ENCODE data around the gene EFNA5. TPM values are rescaled to one million over a fixed set of nuclear protein-coding genes. Genes with fewer than 3 reads are reported as not detected.

Gene EFNA5
- total RNA-seq, 1 donor from 2014 or later: 38.9 TPM

GRCh38 chr5:107451028-107451427 lies 219.7 kb downstream of the EFNA5 start:
- Mint-ChIP-seq H3K27ac (ENCODE audit: unreplicated experiment) (no peak overlapping the region), H3K27me3 (ENCODE audit: low read depth) (no peaks in the 10 kb centered on the region), H3K4me1 (ENCODE audit: low read depth) (peaks cover 16% of the 10 kb centered on the region), H3K9me3 (ENCODE audit: low read depth) (peaks cover 2% of the 10 kb centered on the region), H3K4me3 (ENCODE audit: unreplicated experiment) (no peak overlapping the region), H3K36me3 (ENCODE audit: low read depth) (no peaks in the 10 kb centered on the region)
- no peak for TF ChIP-seq CTCF (IDR thresholded peaks at IDR 0.05)
- DNase-seq (ENCODE audit: low spot score): no peak

GRCh38 chr5:107450531-107450930 lies 220.2 kb downstream of the EFNA5 start:
- Mint-ChIP-seq H3K4me1 (ENCODE audit: low read depth) (peaks cover 11% of the 10 kb centered on the region), H3K9me3 (ENCODE audit: low read depth) (peaks cover 2% of the 10 kb centered on the region), H3K27me3 (ENCODE audit: low read depth) (no peaks in the 10 kb centered on the region), H3K27ac (ENCODE audit: unreplicated experiment) (no peak overlapping the region), H3K4me3 (ENCODE audit: unreplicated experiment) (no peak overlapping the region), H3K36me3 (ENCODE audit: low read depth) (no peaks in the 10 kb centered on the region)
- DNase-seq (ENCODE audit: low spot score): no peak
- no peak for TF ChIP-seq CTCF (IDR thresholded peaks at IDR 0.05)

- H3K27me3 Mint-ChIP-seq (ENCODE audit: low read depth): no peaks in the 10 kb centered on the region
- H3K9me3 Mint-ChIP-seq (ENCODE audit: low read depth): peaks cover 3% of the 10 kb centered on the region
- H3K4me3 Mint-ChIP-seq (ENCODE audit: unreplicated experiment): no peak overlapping the region
- H3K27ac Mint-ChIP-seq (ENCODE audit: unreplicated experiment): no peak overlapping the region
- no peaks in the 10 kb centered on the region for H3K36me3 Mint-ChIP-seq (ENCODE audit: low read depth)
- DNase-seq (ENCODE audit: low spot score): no peak
- TF ChIP-seq CTCF (IDR thresholded peaks at IDR 0.05): no peak
- peaks cover under 1% of the 10 kb centered on the region for H3K4me1 Mint-ChIP-seq (ENCODE audit: low read depth)
Observed at GRCh38 chr5:107449369-107449768, 221.4 kb downstream of the EFNA5 start.

- H3K9me3 Mint-ChIP-seq (ENCODE audit: low read depth): peaks cover 5% of the 10 kb centered on the region
- peaks cover 7% of the 10 kb centered on the region for H3K4me1 Mint-ChIP-seq (ENCODE audit: low read depth)
- DNase-seq (ENCODE audit: low spot score): no peak
- no peaks in the 10 kb centered on the region for H3K27me3 Mint-ChIP-seq (ENCODE audit: low read depth)
- no peak overlapping the region for H3K27ac Mint-ChIP-seq (ENCODE audit: unreplicated experiment)
- no peak overlapping the region for H3K4me3 Mint-ChIP-seq (ENCODE audit: unreplicated experiment)
- H3K36me3 Mint-ChIP-seq (ENCODE audit: low read depth): no peaks in the 10 kb centered on the region
- no peak for TF ChIP-seq CTCF (IDR thresholded peaks at IDR 0.05)
Observed at GRCh38 chr5:107447587-107447986, 223.2 kb downstream of the EFNA5 start.

GRCh38 chr5:107446972-107447371 lies 223.8 kb downstream of the EFNA5 start:
- peaks cover 7% of the 10 kb centered on the region for H3K4me1 Mint-ChIP-seq (ENCODE audit: low read depth)

More at GRCh38 chr5:107446972-107447371, 223.8 kb downstream of the EFNA5 start:
- TF ChIP-seq CTCF (IDR thresholded peaks at IDR 0.05): no peak
- DNase-seq (ENCODE audit: low spot score): no peak
- Mint-ChIP-seq H3K9me3 (ENCODE audit: low read depth) (peaks cover 5% of the 10 kb centered on the region), H3K36me3 (ENCODE audit: low read depth) (no peaks in the 10 kb centered on the region), H3K4me3 (ENCODE audit: unreplicated experiment) (no peak overlapping the region), H3K27me3 (ENCODE audit: low read depth) (no peaks in the 10 kb centered on the region), H3K27ac (ENCODE audit: unreplicated experiment) (no peak overlapping the region)
